Activated CD8-positive, alpha-beta T cell treated with anti-CD3 and anti-CD28 coated beads, Interleukin-2, amount 10 ng/mL, durations not matched to agents 7 days and 5 days (primary cell): ENCODE measurements around the gene ATPAF2. TPM values are rescaled to one million over a fixed set of nuclear protein-coding genes. Genes with fewer than 3 reads are reported as not detected.

ENCODE experiments used
- total RNA-seq, 2 experiments: library from RNA; stranded (reverse); gene quantifications; one replicate each; pipeline ENCODE4 v1.2.3, GENCODE V29; 2021

ATPAF2 gene
- total RNA-seq, 2 experiments from 2014 or later, result 23.9 to 27.0 TPM

Other genes with a start within 250 kb of the ATPAF2 start
- 100 to 1,000 TPM; 212 to 254 TPM for gene SREBF1, start 202.2 kb downstream of the ATPAF2 start, total RNA-seq
- gene TOM1L2, start 66.8 kb downstream of the ATPAF2 start, total RNA-seq, result 10 to 100 TPM; 22.1 to 25.0 TPM
- under 1 TPM; 0.70 to 0.95 TPM for gene DRC3, start 66.3 kb downstream of the ATPAF2 start, total RNA-seq
- 1 to 10 TPM; 8.3 to 8.9 TPM for gene GID4, start 240 bp upstream of the ATPAF2 start, total RNA-seq
- 10 to 100 TPM; 48.1 to 53.5 TPM for gene DRG2, start 48.8 kb upstream of the ATPAF2 start, total RNA-seq
- under 1 TPM; 0.34 TPM for gene MYO15A, start 69.6 kb upstream of the ATPAF2 start, total RNA-seq
- 100 to 1,000 TPM; 117 to 121 TPM for gene ALKBH5, start 144.7 kb upstream of the ATPAF2 start, total RNA-seq
- gene LLGL1, start 186.5 kb upstream of the ATPAF2 start, total RNA-seq, result 10 to 100 TPM; 27.1 to 27.3 TPM
- 100 to 1,000 TPM; 338 to 364 TPM for gene FLII, start 219.6 kb upstream of the ATPAF2 start, total RNA-seq
- 10 to 100 TPM in 1 of 2 experiments, 1 to 10 TPM in 1; 9.0 to 11.1 TPM for gene MIEF2, start 221.5 kb upstream of the ATPAF2 start, total RNA-seq